ENCODE results near the gene UGT1A8. TPM values are rescaled to one million over a fixed set of nuclear protein-coding genes. Genes with fewer than 3 reads are reported as not detected.

UGT1A8 gene
- total and polyA plus RNA-seq, 2 donors (not counting 1 experiment from before 2014, with no cell fraction given): not detected

- WGBS (ENCODE audit: insufficient coverage): 100% methylated on average over 2 of the region's 7 CpGs
- DNase-seq (no peak), ATAC-seq (ENCODE audit: low read depth) (no peak)
- peaks cover 3% of the 10 kb centered on the region for H3K4me1 Mint-ChIP-seq
- intact Hi-C loops (cut with micrococcal nuclease): no loop called here
- H3K27me3 Mint-ChIP-seq: peaks cover 29% of the 10 kb centered on the region
- no peak overlapping the region for H3K9ac ChIP-seq (ENCODE audit: low read length)
- no peak overlapping the region for H3K4me2 ChIP-seq (replicated peaks; ENCODE audit: low read depth, low read length, poor library complexity, severe bottlenecking)
- no peaks in the 10 kb centered on the region for H3K9me3 ChIP-seq (ENCODE audit: control extremely low read depth in 1 of 3, control insufficient read depth in 2 of 3, insufficient read depth in 1 of 3, low read length in 2 of 3)
- H2AFZ ChIP-seq (ENCODE audit: insufficient read depth, low read depth, low read length, poor library complexity, severe bottlenecking): no peak overlapping the region
- H3K9me3 Mint-ChIP-seq (ENCODE audit: insufficient read depth): no peaks in the 10 kb centered on the region
- H3K79me2 ChIP-seq (ENCODE audit: control insufficient read depth, insufficient read depth, low read length): no peaks in the 10 kb centered on the region
- H3K36me3 ChIP-seq (replicated peaks in 1 of 2; ENCODE audit: control extremely low read depth in 1 of 2, control insufficient read depth in 1 of 2, extremely low read depth in 1 of 2, insufficient read depth in 2 of 2, low read length in 1 of 2): no peaks in the 10 kb centered on the region
- H3K27ac ChIP-seq (ENCODE audit: low read length in 2 of 2): no peak overlapping the region
- no peak overlapping the region for H3K4me3 Mint-ChIP-seq
- ChIA-PET CTCF (interaction anchor here (2.0 to 2.5 kb wide), 2 partner anchors 265 to 309 kb away, joined by 8 to 9 read pairs; no protein-coding TSS in a partner anchor), POLR2A (no interaction called here)
- H3K4me1 ChIP-seq (ENCODE audit: control insufficient read depth in 2 of 2, insufficient read depth in 2 of 2, low read length in 2 of 2): no peaks in the 10 kb centered on the region
- H3K4me3 ChIP-seq (ENCODE audit: control extremely low read depth in 1 of 5, extremely low read depth in 1 of 5, insufficient read depth in 1 of 5, low read depth in 2 of 5, low read length in 4 of 5): no peak overlapping the region
- no peak overlapping the region for H3K27ac Mint-ChIP-seq
- no peaks in the 10 kb centered on the region for H4K20me1 ChIP-seq (ENCODE audit: control insufficient read depth, insufficient read depth, low read length, poor library complexity, severe bottlenecking)
- TF ChIP-seq EZH2 (IDR thresholded peaks at IDR 0.05; ENCODE audit: borderline replicate concordance, insufficient read depth, low read depth, low read length, poor library complexity, severe bottlenecking) (no peak), CTCF (IDR thresholded peaks at IDR 0.05) (no peak)
- H3K27me3 ChIP-seq (replicated peaks in 1 of 4; ENCODE audit: control extremely low read depth in 1 of 4, control insufficient read depth in 3 of 4, insufficient read depth in 4 of 4, low read length in 3 of 4): peaks cover 0 to 8% (median 0%) of the 10 kb centered on the region in 4 experiments
Observed at GRCh38 chr2:233713262-233713615, 95.8 kb downstream of the UGT1A8 start.

GRCh38 chr2:233714121-233714520 is 96.7 kb downstream of the UGT1A8 start:
- Histone ChIP-seq H3K4me3 (ENCODE audit: control extremely low read depth in 1 of 5, extremely low read depth in 1 of 5, insufficient read depth in 1 of 5, low read depth in 2 of 5, low read length in 4 of 5) (no peak overlapping the region), H3K4me1 (ENCODE audit: control insufficient read depth in 2 of 2, insufficient read depth in 2 of 2, low read length in 2 of 2) (no peaks in the 10 kb centered on the region), H2AFZ (ENCODE audit: insufficient read depth, low read depth, low read length, poor library complexity, severe bottlenecking) (no peak overlapping the region), H3K4me2 (replicated peaks; ENCODE audit: low read depth, low read length, poor library complexity, severe bottlenecking) (no peak overlapping the region), H4K20me1 (ENCODE audit: control insufficient read depth, insufficient read depth, low read length, poor library complexity, severe bottlenecking) (no peaks in the 10 kb centered on the region), H3K79me2 (ENCODE audit: control insufficient read depth, insufficient read depth, low read length) (no peaks in the 10 kb centered on the region), H3K9ac (ENCODE audit: low read length) (no peak overlapping the region), H3K9me3 (ENCODE audit: control extremely low read depth in 1 of 3, control insufficient read depth in 2 of 3, insufficient read depth in 1 of 3, low read length in 2 of 3) (no peaks in the 10 kb centered on the region), H3K27me3 (replicated peaks in 1 of 4; ENCODE audit: control extremely low read depth in 1 of 4, control insufficient read depth in 3 of 4, insufficient read depth in 4 of 4, low read length in 3 of 4) (peaks cover 0 to 8% (median 0%) of the 10 kb centered on the region in 4 experiments), H3K36me3 (replicated peaks in 1 of 2; ENCODE audit: control extremely low read depth in 1 of 2, control insufficient read depth in 1 of 2, extremely low read depth in 1 of 2, insufficient read depth in 2 of 2, low read length in 1 of 2) (no peaks in the 10 kb centered on the region), H3K27ac (ENCODE audit: low read length in 2 of 2) (no peak overlapping the region)
- ChIA-PET POLR2A (no interaction called here), CTCF (no interaction called here)
- DNase-seq (no peak), ATAC-seq (ENCODE audit: low read depth) (no peak)
- no peak overlapping the region for H3K4me3 Mint-ChIP-seq
- WGBS (ENCODE audit: insufficient coverage): 78% methylated on average over 2 of the region's 2 CpGs
- peaks cover 35% of the 10 kb centered on the region for H3K27me3 Mint-ChIP-seq
- H3K27ac Mint-ChIP-seq: no peak overlapping the region
- intact Hi-C loops (cut with micrococcal nuclease): no loop called here
- no peaks in the 10 kb centered on the region for H3K9me3 Mint-ChIP-seq (ENCODE audit: insufficient read depth)
- peaks cover 3% of the 10 kb centered on the region for H3K4me1 Mint-ChIP-seq
- TF ChIP-seq EZH2 (IDR thresholded peaks at IDR 0.05; ENCODE audit: borderline replicate concordance, insufficient read depth, low read depth, low read length, poor library complexity, severe bottlenecking) (no peak), CTCF (IDR thresholded peaks at IDR 0.05) (no peak)

All from B cell (primary cell).